ENCODE results near the gene CCL5. TPM values are rescaled to one million over a fixed set of nuclear protein-coding genes. Genes with fewer than 3 reads are reported as not detected.

The CCL5 gene
- total and polyA plus RNA-seq, 2 donors (not counting 1 experiment from before 2014, with no cell fraction given): 2.9 to 5.3 TPM

DNA sequence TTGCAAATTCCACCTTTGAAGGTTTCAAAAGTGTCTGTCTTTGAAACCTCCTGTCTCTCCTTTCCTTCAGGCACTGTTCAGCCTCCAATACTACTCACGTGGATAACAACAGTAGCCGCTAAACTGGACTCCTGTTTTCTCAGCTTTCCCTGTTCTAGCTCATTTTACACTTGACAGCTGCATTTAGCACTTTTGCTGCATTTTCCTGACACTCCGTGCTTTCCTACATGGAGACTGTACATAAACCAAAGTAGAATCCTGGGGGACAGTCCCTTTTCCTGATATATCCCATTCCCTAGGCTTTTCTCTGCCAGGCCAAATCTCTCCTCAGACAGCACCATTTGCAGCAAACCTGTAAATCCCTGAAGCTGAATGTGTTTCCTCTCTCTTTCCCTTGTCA is 3.6 kb downstream of the CCL5 start:
- no peak overlapping the region for H3K9ac ChIP-seq (ENCODE audit: low read length)
- H3K27me3 ChIP-seq (replicated peaks in 1 of 4; ENCODE audit: control extremely low read depth in 1 of 4, control insufficient read depth in 3 of 4, insufficient read depth in 4 of 4, low read length in 3 of 4): no peaks in the 10 kb centered on the region
- H3K4me1 Mint-ChIP-seq: peaks cover 37% of the 10 kb centered on the region
- H3K79me2 ChIP-seq (ENCODE audit: control insufficient read depth, insufficient read depth, low read length): no peaks in the 10 kb centered on the region
- H3K4me1 ChIP-seq (ENCODE audit: control insufficient read depth in 2 of 2, insufficient read depth in 2 of 2, low read length in 2 of 2): peaks cover 10 to 17% of the 10 kb centered on the region in 2 donors
- no peaks in the 10 kb centered on the region for H3K9me3 ChIP-seq (ENCODE audit: control extremely low read depth in 1 of 3, control insufficient read depth in 2 of 3, insufficient read depth in 1 of 3, low read length in 2 of 3)
- no peaks in the 10 kb centered on the region for H4K20me1 ChIP-seq (ENCODE audit: control insufficient read depth, insufficient read depth, low read length, poor library complexity, severe bottlenecking)
- no peak for ATAC-seq (ENCODE audit: low read depth)
- H3K27ac Mint-ChIP-seq: no peak overlapping the region
- ChIA-PET POLR2A (interaction anchor here (0.6 kb wide), 1 partner anchor 70 kb away, joined by 3 read pairs; no protein-coding TSS in a partner anchor), CTCF (interaction anchor here (0.7 to 1.5 kb wide), 4 partner anchors 9 to 75 kb away, joined by 3 to 4 read pairs (median 3); no protein-coding TSS in a partner anchor)
- H2AFZ ChIP-seq (ENCODE audit: insufficient read depth, low read depth, low read length, poor library complexity, severe bottlenecking): no peak overlapping the region
- H3K27me3 Mint-ChIP-seq: no peaks in the 10 kb centered on the region
- no peak for DNase-seq
- 94% methylated on average over 3 of the region's 3 CpGs for WGBS (ENCODE audit: insufficient coverage)
- H3K36me3 ChIP-seq (replicated peaks in 1 of 2; ENCODE audit: control extremely low read depth in 1 of 2, control insufficient read depth in 1 of 2, extremely low read depth in 1 of 2, insufficient read depth in 2 of 2, low read length in 1 of 2): no peaks in the 10 kb centered on the region
- no peak overlapping the region for H3K4me3 Mint-ChIP-seq
- intact Hi-C loops (cut with micrococcal nuclease): no loop called here
- no peak overlapping the region for H3K27ac ChIP-seq (ENCODE audit: low read length in 2 of 2)
- no peak overlapping the region for H3K4me3 ChIP-seq (ENCODE audit: control extremely low read depth in 1 of 5, extremely low read depth in 1 of 5, insufficient read depth in 1 of 5, low read depth in 2 of 5, low read length in 4 of 5)
- no peak overlapping the region for H3K4me2 ChIP-seq (replicated peaks; ENCODE audit: low read depth, low read length, poor library complexity, severe bottlenecking)
- TF ChIP-seq, protein P1, sequence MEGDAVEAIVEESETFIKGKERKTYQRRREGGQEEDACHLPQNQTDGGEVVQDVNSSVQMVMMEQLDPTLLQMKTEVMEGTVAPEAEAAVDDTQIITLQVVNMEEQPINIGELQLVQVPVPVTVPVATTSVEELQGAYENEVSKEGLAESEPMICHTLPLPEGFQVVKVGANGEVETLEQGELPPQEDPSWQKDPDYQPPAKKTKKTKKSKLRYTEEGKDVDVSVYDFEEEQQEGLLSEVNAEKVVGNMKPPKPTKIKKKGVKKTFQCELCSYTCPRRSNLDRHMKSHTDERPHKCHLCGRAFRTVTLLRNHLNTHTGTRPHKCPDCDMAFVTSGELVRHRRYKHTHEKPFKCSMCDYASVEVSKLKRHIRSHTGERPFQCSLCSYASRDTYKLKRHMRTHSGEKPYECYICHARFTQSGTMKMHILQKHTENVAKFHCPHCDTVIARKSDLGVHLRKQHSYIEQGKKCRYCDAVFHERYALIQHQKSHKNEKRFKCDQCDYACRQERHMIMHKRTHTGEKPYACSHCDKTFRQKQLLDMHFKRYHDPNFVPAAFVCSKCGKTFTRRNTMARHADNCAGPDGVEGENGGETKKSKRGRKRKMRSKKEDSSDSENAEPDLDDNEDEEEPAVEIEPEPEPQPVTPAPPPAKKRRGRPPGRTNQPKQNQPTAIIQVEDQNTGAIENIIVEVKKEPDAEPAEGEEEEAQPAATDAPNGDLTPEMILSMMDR (IDR thresholded peaks at IDR 0.05): no peak
- TF ChIP-seq EZH2 (IDR thresholded peaks at IDR 0.05; ENCODE audit: borderline replicate concordance, insufficient read depth, low read depth, low read length, poor library complexity, severe bottlenecking): no peak
- H3K9me3 Mint-ChIP-seq (ENCODE audit: insufficient read depth): no peaks in the 10 kb centered on the region

DNA sequence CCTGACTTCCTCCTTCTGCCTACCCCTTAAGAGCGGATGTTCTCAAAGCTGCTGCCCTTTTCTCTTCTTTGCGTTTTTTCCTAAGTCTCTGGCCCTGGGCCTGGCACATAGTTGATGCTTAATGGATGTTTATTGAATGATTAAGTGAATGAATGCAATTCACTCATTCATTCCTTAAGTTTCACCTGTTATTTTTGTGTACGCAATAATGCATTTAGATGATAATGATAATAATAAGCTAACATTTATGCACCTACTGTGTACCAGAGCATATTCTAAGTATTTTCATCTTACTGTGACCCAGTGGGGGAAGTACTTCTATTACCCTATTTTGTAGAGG is 4.4 kb downstream of the CCL5 start:
- peaks cover 39% of the 10 kb centered on the region for H3K4me1 Mint-ChIP-seq
- no peak overlapping the region for H3K9ac ChIP-seq (ENCODE audit: low read length)
- H3K4me1 ChIP-seq (ENCODE audit: control insufficient read depth in 2 of 2, insufficient read depth in 2 of 2, low read length in 2 of 2): peaks cover 9 to 18% of the 10 kb centered on the region in 2 donors
- no peak overlapping the region for H3K4me3 ChIP-seq (ENCODE audit: control extremely low read depth in 1 of 5, extremely low read depth in 1 of 5, insufficient read depth in 1 of 5, low read depth in 2 of 5, low read length in 4 of 5)
- no peak for TF ChIP-seq EZH2 (IDR thresholded peaks at IDR 0.05; ENCODE audit: borderline replicate concordance, insufficient read depth, low read depth, low read length, poor library complexity, severe bottlenecking)
- TF ChIP-seq, protein P1 (IDR thresholded peaks at IDR 0.05): no peak
- H3K27ac ChIP-seq (ENCODE audit: low read length in 2 of 2): no peak overlapping the region
- no peaks in the 10 kb centered on the region for H3K9me3 Mint-ChIP-seq (ENCODE audit: insufficient read depth)
- WGBS (ENCODE audit: insufficient coverage): no CpG with 5 or more reads among the region's 3 CpGs
- peak overlapping the region; percentile 26 for H3K4me2 ChIP-seq (replicated peaks; ENCODE audit: low read depth, low read length, poor library complexity, severe bottlenecking)
- peak overlapping the region; percentile 55 for H2AFZ ChIP-seq (ENCODE audit: insufficient read depth, low read depth, low read length, poor library complexity, severe bottlenecking)
- no peaks in the 10 kb centered on the region for H3K36me3 ChIP-seq (replicated peaks in 1 of 2; ENCODE audit: control extremely low read depth in 1 of 2, control insufficient read depth in 1 of 2, extremely low read depth in 1 of 2, insufficient read depth in 2 of 2, low read length in 1 of 2)
- ChIA-PET CTCF (interaction anchor here (1.1 to 1.5 kb wide), 3 partner anchors 10 to 74 kb away, joined by 3 to 4 read pairs (median 3); no protein-coding TSS in a partner anchor), POLR2A (no interaction called here)
- no peaks in the 10 kb centered on the region for H3K27me3 Mint-ChIP-seq
- no peak overlapping the region for H3K4me3 Mint-ChIP-seq
- H3K9me3 ChIP-seq (ENCODE audit: control extremely low read depth in 1 of 3, control insufficient read depth in 2 of 3, insufficient read depth in 1 of 3, low read length in 2 of 3): no peaks in the 10 kb centered on the region
- intact Hi-C loops (cut with micrococcal nuclease): no loop called here
- H3K79me2 ChIP-seq (ENCODE audit: control insufficient read depth, insufficient read depth, low read length): no peaks in the 10 kb centered on the region
- no peak overlapping the region for H3K27ac Mint-ChIP-seq
- H4K20me1 ChIP-seq (ENCODE audit: control insufficient read depth, insufficient read depth, low read length, poor library complexity, severe bottlenecking): no peaks in the 10 kb centered on the region
- ATAC-seq (ENCODE audit: low read depth) (no peak), DNase-seq (no peak)
- peaks cover 0 to 2% (median 0%) of the 10 kb centered on the region in 4 experiments for H3K27me3 ChIP-seq (replicated peaks in 1 of 4; ENCODE audit: control extremely low read depth in 1 of 4, control insufficient read depth in 3 of 4, insufficient read depth in 4 of 4, low read length in 3 of 4)

Measured in B cell (primary cell).